Left cardiac atrium (tissue), 4 donors: ENCODE data around the gene KCNAB3. TPM values are rescaled to one million over a fixed set of nuclear protein-coding genes. Genes with fewer than 3 reads are reported as not detected.

Experiments used
- ATAC-seq, 2 donors: fragments of 200-7000 bp; cut with Tn5 transposase; one replicate each; pipeline ENCODE4 v1.9.1; 2020; ENCODE audit warnings: mild to moderate bottlenecking in 2 of 2, moderate library complexity in 2 of 2
- DNase-seq: peaks from one replicate; pipeline ENCODE4 v3.0.0-alpha.2; 2020
- intact Hi-C, 2 donors: fragments of 100-400 bp; cut with DNase I; formaldehyde crosslinking; loops; one replicate each; pipeline versions ENCODE4 v1.14.1 to v1.15.1; 2022 to 2023
- total RNA-seq, 2 donors: library from RNA; stranded (reverse); fragmentation: NEBNext Ultra II Directional; extraction: Animal tissue kit (Norgen Biotek cat#: 25700); gene quantifications; one replicate each; pipeline ENCODE4 v1.2.1, GENCODE V29; 2021
- donor health status: DM: no; HTN: yes; CAD: no.
- donor health status: DM: no; HTN: yes; CAD: no; lungs with severe emphysema.
- donor health status: DM: yes; HTN: yes; CAD: no.
- donor health status: Dilated cardiomyopathy.

Gene KCNAB3
- total RNA-seq, 2 donors from 2014 or later, result 0.71 to 0.97 TPM

DNA sequence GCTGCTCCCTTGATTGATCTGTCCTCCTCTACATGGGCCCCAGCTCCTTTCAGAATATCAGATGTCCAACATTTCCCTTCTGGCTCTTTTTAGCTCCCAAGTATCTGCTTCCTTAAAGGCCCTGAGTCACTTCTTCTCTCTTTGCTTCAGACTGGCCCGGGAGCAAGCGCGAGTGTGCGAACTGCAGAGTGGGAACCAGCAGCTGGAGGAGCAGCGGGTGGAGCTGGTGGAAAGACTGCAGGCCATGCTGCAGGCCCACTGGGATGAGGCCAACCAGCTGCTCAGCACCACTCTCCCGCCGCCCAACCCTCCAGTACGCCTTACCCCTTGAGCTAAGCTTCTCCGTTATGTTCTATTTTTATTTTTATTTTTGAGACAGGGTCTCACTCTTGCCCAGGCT is 14.7 kb upstream of the KCNAB3 start:
- DNase-seq (no peak), ATAC-seq (no peak)
- intact Hi-C loops, result no loop called here

- intact Hi-C loops, result no loop called here
- ATAC-seq, result no peak
- no peak for DNase-seq
These were observed 13.6 kb upstream of the KCNAB3 start for GRCh38 chr17:7943291-7943690.

GRCh38 chr17:7940743-7941142 is 11.1 kb upstream of the KCNAB3 start:
- intact Hi-C loops, result no loop called here
- ATAC-seq (no peak), DNase-seq (no peak)

DNA sequence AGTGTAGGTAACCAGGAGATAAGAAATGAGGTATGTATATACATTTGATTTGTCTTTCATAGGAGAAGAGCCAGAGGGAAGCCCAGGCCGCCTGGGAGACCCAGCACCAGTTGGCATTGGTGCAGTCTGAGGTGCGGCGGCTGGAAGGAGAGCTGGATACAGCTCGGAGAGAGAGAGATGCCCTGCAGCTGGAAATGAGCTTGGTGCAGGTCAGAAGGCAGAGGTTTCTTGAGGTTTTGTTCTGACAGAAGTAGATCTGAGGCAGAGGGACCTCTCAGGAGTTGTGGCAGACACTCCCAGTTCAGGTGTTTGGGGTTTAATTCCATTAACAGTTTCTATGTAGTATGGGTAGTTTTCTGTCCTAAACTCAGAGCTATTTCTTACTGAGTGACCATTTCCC is 10.4 kb upstream of the KCNAB3 start:
- ATAC-seq (no peak), DNase-seq (no peak)
- intact Hi-C loops, result no loop called here

DNA sequence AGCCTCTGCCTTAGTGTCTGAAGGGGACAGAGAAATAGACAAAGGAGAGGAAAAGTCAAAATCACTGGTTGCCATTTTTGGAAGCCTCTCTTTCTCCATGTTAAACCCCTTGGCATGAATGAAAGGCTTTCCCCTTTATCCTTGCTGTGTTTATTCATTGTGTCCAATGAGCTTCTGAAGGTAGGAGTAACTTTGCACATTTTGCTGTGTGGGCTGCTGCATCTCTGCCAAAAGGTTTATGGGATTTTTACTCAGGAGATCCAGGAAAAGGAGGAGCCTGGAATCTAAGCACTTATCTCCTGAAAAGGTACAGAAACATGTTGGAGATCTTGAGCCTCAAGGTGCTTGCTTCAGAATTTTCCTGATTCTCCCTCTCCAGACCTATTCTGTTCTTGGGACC is 6.2 kb upstream of the KCNAB3 start:
- DNase-seq (no peak), ATAC-seq (no peak)
- intact Hi-C loops, result no loop called here

- intact Hi-C loops, result no loop called here
- peak in 1 of 2 donors; percentile 10 for ATAC-seq
- no peak for DNase-seq
These were observed 3.3 kb upstream of the KCNAB3 start for GRCh38 chr17:7932949-7933348.

DNA sequence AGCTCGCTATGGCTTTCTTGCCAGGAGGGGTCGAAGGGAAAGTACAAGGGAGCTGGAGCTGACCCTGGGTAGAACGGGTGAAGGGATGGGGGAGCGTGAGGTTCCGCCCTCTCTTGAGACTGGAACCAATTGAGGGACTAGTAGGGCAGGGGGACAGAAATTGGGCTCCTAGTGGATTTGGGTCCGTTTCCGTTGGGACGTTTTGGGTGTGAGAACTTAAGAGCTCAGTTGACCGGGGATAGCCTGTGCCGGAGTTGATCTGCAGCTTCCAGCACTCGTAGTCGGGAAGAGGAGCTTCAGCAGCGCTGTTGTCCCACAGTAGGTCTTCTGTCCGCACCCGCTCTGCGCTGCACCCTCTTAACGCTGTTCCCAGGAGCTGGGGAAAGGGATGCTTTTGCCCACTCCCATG is 2.8 kb upstream of the KCNAB3 start:
- peak; percentile 23 to 36 for ATAC-seq
- intact Hi-C loops, result no loop called here
- peak; percentile 36 for DNase-seq

DNA sequence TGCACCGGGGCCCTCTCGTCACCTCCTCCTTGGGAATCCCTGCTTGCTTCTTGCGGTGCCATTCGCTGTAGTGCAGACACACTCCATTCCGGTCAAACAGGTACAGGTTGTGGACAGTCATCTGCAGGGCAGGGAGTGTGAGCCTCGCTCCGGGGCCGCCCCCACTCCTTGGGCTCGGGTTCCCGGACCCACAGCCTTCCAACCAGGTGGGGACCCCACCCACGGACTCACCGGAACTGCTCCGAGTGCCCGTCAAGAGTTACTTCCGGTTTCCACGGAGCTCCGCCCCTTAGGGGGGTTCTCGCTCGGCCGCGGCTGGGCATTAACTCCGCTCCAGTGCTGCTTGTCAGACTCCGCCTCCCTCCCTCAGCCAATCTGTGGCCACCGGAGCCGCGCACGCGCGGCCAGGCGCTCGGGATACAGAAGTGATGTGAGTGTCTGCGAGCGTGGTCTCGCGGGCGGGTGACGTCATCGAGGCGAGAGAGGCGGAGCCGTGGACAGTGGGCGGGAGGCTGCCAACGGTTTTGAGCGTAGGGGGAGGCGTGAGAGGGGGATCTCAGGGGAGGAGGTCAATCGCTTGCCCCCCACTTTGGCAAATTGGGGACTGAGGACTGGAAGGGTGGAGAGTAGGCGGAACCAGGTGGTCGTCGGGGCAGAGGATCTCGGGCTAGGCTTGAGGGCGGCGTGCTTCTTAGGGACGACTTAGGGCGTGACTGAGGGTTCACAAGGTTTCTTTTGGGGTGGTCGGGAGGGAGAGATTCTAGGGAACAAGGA is 2.2 kb upstream of the KCNAB3 start, which contains the start of the genes CNTROB and TRAPPC1:
TSS of gene CNTROB (plus strand) at position 498 of the 774 bp plus-strand sequence. CDS start 874 bp downstream, outside the sequence.
TSS of gene TRAPPC1 (minus strand) at position 238 of the 774 bp plus-strand sequence. CDS start at position 121, 117 bp downstream.
- intact Hi-C loops, result no loop called here
- ATAC-seq, result peak; percentile 98 to 99
- peak; percentile 99 for DNase-seq

DNA sequence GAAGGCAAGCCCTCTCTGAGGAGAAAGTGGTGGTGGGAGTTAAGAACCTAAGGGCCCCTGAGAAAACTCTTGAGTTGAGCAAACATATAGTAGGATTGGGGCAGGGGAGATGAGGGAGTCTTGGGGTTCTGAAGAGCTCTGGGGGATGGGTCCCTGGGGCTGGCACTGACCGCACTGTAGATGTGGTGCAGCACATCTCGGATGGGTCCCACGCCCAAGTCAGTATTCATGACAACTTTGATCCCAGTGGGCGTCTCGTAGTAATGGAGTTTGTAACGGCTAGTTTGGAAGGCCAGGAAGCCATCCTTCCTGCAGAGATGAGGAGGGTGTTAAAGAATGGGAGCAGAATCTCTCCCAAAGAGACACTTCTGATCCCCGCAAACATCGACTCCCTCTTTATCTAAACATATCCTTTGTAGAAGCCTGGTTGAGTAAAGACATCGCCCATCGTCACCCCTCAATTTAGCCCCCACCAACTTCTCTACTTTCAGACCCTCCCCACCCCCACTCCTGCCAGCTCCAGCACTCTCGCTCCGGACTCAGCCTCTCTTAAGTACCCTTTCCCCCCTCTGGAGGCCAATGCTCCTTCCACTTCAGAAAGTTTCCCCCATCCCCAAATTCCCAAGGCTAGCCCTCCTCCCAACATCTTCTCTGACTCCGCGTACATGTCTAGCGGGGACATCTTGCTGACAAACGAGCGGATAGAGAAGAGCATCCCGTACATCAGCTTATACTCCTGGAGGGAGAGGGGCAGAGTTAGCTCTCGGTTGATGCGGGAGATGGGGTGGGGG is 1.4 kb upstream of the KCNAB3 start:
- intact Hi-C loops, result no loop called here
- DNase-seq, result no peak
- no peak for ATAC-seq

DNA sequence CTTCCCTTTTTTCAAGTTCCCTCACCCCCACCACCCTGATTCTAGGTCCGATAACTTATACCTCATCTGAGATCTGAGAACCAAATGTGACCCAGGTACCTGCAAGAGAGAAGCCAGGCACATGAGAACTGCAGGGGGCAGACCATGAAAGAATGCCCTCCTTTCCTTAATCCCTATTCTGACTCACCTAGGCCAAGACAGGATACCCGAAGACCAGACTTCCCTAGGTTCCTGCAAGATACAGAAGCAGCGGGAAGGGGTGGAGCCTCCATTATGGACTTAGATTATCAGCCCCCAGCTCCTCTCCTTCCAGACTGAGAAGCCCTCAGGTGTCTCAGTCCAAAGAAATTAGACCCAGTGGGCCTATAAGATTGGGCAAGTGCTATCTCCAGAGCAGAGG is 2.1 kb downstream of the KCNAB3 start:
- intact Hi-C loops, result no loop called here
- DNase-seq (no peak), ATAC-seq (no peak)

DNA sequence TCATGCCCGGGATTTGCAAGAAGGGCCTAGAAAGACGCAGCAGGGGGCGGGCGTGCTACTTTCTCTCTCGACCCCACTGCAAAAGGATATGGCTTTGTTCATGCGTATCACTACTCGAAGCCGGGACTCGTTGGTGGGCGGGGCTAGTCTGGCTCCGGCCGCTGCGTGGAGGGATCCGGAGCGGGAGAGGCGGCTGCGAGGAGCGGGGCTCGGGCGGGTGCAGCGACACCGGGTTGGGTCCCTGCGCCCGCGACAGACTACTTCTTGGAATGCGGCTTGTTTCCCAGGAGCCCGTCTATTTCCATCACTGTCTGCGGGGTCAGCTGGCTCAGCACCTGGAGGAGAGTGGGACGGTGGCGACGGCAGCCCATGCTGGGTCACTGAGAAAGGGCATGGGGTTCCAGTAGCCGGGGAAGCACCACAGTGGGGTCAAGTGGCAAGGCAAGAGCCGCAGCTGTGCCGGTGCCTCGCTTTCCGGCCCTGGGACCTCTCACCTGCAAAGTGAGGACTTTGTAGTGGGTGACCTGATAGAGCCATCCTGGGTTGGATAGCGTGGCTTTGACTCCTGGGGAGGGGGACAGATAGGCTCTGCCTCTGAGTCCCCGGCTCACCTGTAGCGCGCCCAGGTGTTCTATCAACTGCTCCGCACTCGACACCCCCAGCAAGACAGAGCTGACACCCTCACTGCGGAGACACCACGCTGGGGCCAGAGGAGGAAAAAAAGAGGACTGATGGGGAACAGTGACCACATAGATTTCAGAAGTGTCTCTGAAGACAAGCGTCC is 6.6 kb downstream of the KCNAB3 start:
- intact Hi-C loops, result no loop called here
- peak; percentile 93 to 96 for ATAC-seq

DNA sequence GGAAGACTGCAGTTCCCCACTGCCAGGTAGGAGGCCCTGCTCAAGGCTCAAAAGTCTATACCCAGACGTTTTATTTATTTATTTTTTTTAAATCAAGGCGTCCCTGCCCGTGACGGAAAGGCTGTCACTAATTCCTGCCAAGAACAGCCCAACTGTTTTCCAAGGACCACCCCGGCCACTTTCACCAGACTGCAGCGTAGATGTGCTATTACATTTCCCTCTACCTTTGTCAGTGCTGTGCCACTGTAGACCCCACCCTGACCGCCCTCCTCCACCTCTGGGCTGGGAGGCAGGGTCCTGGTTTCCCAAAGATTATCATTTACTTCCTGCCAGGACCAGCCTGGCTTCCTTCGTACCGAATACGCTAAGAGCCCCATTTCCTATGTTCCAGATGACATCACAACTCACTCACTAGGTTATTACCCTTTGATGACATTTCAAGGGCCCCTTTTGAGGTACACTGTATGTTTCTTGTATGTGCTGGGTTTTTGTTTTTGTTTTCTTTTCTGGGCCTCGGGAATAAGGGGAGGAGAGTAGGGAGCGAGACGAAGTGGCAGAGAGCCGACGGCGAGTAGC is 7.3 kb downstream of the KCNAB3 start:
- peak; percentile 5 to 13 for ATAC-seq
- no peak for DNase-seq
- intact Hi-C loops, result no loop called here

More for the DNA sequence above, 6.6 kb downstream of the KCNAB3 start:
- peak; percentile 90 for DNase-seq

DNA sequence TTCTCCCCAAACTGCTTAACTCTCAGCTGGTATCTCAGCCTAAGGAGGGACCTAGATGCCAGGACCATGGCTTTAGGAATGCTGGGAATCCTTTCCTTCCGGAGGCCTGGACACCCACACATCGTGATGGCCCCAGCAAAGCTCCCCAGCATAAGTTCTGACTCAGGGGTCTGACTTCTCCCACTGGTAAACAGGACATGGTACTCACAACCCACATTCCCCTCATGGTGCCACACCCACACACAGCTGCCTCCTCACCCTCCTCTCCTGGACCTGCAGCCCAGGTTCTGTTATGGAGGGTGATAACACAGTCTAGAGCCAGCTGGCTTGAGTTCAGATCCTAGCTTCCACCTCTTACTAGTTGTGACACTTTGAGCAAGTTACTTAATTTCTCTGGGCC is 12.8 kb downstream of the KCNAB3 start:
- intact Hi-C loops, result no loop called here
- no peak for ATAC-seq
- DNase-seq, result no peak

DNA sequence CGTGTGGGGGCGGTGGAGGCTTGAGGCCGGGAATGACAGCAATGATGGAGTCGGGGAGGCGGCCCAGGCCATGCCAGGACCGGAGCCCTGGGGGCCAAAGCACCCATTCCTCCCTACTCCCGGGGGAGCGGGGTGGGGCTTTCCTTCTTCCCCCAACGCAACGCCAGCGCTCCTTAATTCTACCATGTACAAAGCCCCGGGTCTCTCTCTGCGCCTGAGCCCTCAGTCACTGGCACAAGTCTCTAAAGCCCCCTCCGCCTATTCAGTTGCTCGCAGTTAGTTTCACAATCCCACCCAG is 13.3 kb downstream of the KCNAB3 start:
- ATAC-seq, result no peak
- intact Hi-C loops, result no loop called here
- DNase-seq, result no peak

DNA sequence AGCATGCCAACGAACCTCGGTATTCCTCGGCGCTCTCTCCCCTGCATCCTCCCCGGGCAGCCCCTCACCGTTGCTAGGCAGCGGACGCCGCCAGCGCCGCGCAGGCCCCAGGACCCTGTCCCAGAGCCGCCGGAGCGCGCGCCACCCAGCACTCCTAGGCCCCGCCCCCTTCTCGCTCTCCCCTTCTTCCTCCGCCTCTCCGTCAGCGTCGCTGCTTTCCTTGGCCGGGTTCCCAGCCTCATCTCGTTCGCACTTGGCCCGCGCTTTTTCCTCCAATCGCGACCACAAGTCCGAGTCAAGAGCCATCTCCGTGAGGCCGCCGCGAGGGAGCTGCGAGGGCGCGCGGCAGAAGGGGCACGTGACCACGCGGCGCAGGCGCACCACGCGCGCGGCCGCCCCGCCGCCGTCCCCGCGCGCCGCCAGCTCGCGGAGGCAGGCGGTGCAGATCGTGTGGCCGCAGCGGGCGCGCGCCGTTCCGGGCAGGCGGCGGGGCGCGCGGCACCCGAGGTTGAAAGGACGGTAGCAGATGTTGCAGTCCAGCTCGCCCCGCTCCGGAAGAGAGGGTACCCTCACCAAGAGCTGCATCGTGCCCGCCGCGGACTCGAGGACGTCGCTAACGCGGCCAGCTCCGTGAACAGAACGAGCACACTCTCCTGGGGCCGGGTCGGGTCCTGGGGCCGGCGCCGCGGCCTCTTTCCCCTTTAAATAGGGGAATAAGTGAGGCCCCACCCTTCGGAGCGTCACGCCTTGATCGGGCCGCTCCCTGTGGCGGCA is 13.9 kb downstream of the KCNAB3 start, which contains the start of gene RNF227:
TSS of gene RNF227 (minus strand) at position 679 of the 774 bp plus-strand sequence. CDS start at position 585, 94 bp downstream.
- intact Hi-C loops, result no loop called here
- DNase-seq, result peak; percentile 93
- ATAC-seq, result peak; percentile 91 to 95

- ATAC-seq, result peak in 1 of 2 donors; percentile 44
- DNase-seq, result peak; percentile 37
- intact Hi-C loops, result no loop called here
These were observed 14.5 kb downstream of the KCNAB3 start for GRCh38 chr17:7915179-7915610.

GRCh38 chr17:7912927-7913524 is 16.6 kb downstream of the KCNAB3 start:
- intact Hi-C loops, result loop anchor here (2.0 to 5.0 kb wide), 3 partner anchors 74 to 129 kb away; no protein-coding TSS in a partner anchor
- ATAC-seq (no peak), DNase-seq (no peak)

DNA sequence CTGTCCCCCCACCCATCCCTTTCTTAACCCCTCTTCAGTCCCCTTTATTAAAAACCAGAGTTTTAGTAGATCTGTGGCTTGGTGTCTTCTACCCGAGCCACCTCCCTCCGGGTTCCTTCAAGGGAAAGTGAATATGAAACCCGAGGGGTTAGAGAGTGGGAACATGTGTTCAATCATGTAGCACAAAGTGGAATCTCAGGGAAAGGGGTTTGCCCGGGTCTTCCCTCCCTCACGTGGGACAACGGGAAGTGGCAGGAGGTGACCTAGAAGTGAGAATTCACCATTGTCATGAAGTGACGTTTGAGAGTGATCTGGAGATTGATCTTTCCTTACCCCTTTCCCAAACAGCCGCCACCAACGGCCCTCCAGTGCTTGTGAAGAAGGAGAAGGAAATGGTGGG is 18.5 kb downstream of the KCNAB3 start:
- DNase-seq (no peak), ATAC-seq (no peak)
- intact Hi-C loops, result loop anchor here (5.0 kb wide), 2 partner anchors 76 to 131 kb away; no protein-coding TSS in a partner anchor
